22Rv1 (cell line): ENCODE data around the gene KCND2.
"Not testable (repeated sequence)": the region's sequence is repeated elsewhere in the genome, so short reads cannot be mapped to it uniquely, and the experiment has no call there.

Experiments
- H3K27ac ChIP-seq: fragments of 450-650 bp; 2 replicates; pipeline ENCODE4 v1.5.1; 2017
- CTCF ChIP-seq: fragments of 450-650 bp; IDR thresholded peaks from 2 replicates; pipeline ENCODE4 v1.5.1; 2017; ENCODE audit warnings: mild to moderate bottlenecking
- ZFX ChIP-seq: fragments of 450-650 bp; IDR thresholded peaks from 2 replicates; pipeline ENCODE4 v1.6.1; 2017; ENCODE audit warnings: antibody characterized with exemption, borderline replicate concordance

Gene KCND2

GRCh38 chr7:120272701-120273475 is at the start of gene KCND2:
Gene KCND2 (plus strand): TSS chr7:120273175.
- H3K27ac ChIP-seq: peak within 1 kb of the TSS; percentile 46

GRCh38 chr7:120226188-120226587 is 46.8 kb upstream of the KCND2 start:
- H3K27ac ChIP-seq: no peak overlapping the region
- TF ChIP-seq CTCF: no peak
- TF ChIP-seq ZFX: no peak

More at GRCh38 chr7:120272701-120273475, at the start of gene KCND2:
- TF ChIP-seq ZFX (no peak), CTCF (no peak)

GRCh38 chr7:120227255-120227654 is 45.7 kb upstream of the KCND2 start:
- TF ChIP-seq ZFX (no peak), CTCF (no peak)
- no peak overlapping the region for H3K27ac ChIP-seq

GRCh38 chr7:120229084-120229483 is 43.9 kb upstream of the KCND2 start:
- no peak overlapping the region for H3K27ac ChIP-seq
- no peak for TF ChIP-seq ZFX
- no peak for TF ChIP-seq CTCF

GRCh38 chr7:120233338-120233737 is 39.6 kb upstream of the KCND2 start:
- H3K27ac ChIP-seq: no peak overlapping the region
- TF ChIP-seq CTCF (no peak), ZFX (no peak)

GRCh38 chr7:120240350-120240749 is 32.6 kb upstream of the KCND2 start:
- H3K27ac ChIP-seq: not testable (repeated sequence)

- TF ChIP-seq ZFX (no peak), CTCF (no peak)
- no peak overlapping the region for H3K27ac ChIP-seq
These were observed 31.0 kb upstream of the KCND2 start for GRCh38 chr7:120241973-120242372.

GRCh38 chr7:120254845-120255244 is 18.1 kb upstream of the KCND2 start:
- no peak overlapping the region for H3K27ac ChIP-seq
- TF ChIP-seq ZFX (no peak), CTCF (no peak)
